Natural killer cell (primary cell): ENCODE results near the gene KHNYN. TPM values are rescaled to one million over a fixed set of nuclear protein-coding genes. Genes with fewer than 3 reads are reported as not detected.

Experiments
- ATAC-seq, 3 donors: fragments of 150-1000 bp in 2 of 3; fragments of 200-7000 bp in 1 of 3; cut with Tn5 transposase; 1 replicate in 1 of 3; 2 replicates in 2 of 3; pipeline ENCODE4 v1.10.0; 2021; ENCODE audit warnings: mild to moderate bottlenecking in 2 of 3, moderate library complexity in 2 of 3
- DNase-seq, 2 donors: peaks; one replicate each; pipeline versions ENCODE4 v3.0.0 to v3.0.0-alpha.2; 2013 to 2021; ENCODE audit warnings: mixed read lengths in 1 of 2
- H3K27ac ChIP-seq: one replicate; pipeline ENCODE4 v1.5.1; 2013; ENCODE audit warnings: mild to moderate bottlenecking, low read length
- H3K27me3 ChIP-seq: one replicate; pipeline ENCODE4 v1.6.1; 2013; ENCODE audit warnings: low read length; ENCODE audit not compliant: control insufficient read depth, insufficient read depth
- H3K36me3 ChIP-seq: one replicate; pipeline ENCODE4 v1.6.1; 2013; ENCODE audit warnings: low read length; ENCODE audit not compliant: control insufficient read depth, insufficient read depth
- H3K4me1 ChIP-seq: one replicate; pipeline ENCODE4 v1.6.1; 2013; ENCODE audit warnings: low read length; ENCODE audit not compliant: control insufficient read depth, insufficient read depth
- H3K4me3 ChIP-seq: one replicate; pipeline ENCODE4 v1.5.1; 2013; ENCODE audit warnings: low read length
- H3K9me3 ChIP-seq: one replicate; pipeline ENCODE4 v1.6.1; 2013; ENCODE audit warnings: low read length; ENCODE audit not compliant: control insufficient read depth, insufficient read depth
- H3K27ac Mint-ChIP-seq, 2 donors: one replicate each; pipeline ENCODE4 v1.8.0; 2022; ENCODE audit warnings: mild to moderate bottlenecking in 2 of 2, mixed read lengths in 2 of 2, moderate library complexity in 1 of 2
- H3K27me3 Mint-ChIP-seq, 2 donors: one replicate each; pipeline ENCODE4 v1.8.0; 2022; ENCODE audit warnings: low read depth in 2 of 2, mixed read lengths in 2 of 2
- H3K36me3 Mint-ChIP-seq: one replicate; pipeline ENCODE4 v1.8.0; 2022; ENCODE audit warnings: mixed read lengths
- H3K4me1 Mint-ChIP-seq, 2 donors: one replicate each; pipeline ENCODE4 v1.8.0; 2022; ENCODE audit warnings: mixed read lengths in 2 of 2
- H3K4me3 Mint-ChIP-seq: one replicate; pipeline ENCODE4 v1.8.0; 2022; ENCODE audit warnings: mild to moderate bottlenecking, moderate library complexity, mixed read lengths
- H3K9me3 Mint-ChIP-seq, 2 donors: one replicate each; pipeline ENCODE4 v1.8.0; 2022; ENCODE audit warnings: mixed read lengths in 2 of 2
- WGBS: methylation state at CpG from one replicate; pipeline ENCODE4 v1.1.7; 2013; ENCODE audit warnings: missing lambda C conversion rate; ENCODE audit not compliant: insufficient coverage; 5-methylcytosine and 5-hydroxymethylcytosine counted together
- intact Hi-C: fragments of 100-400 bp; cut with micrococcal nuclease; formaldehyde crosslinking; loops from one replicate; pipeline ENCODE4 v1.14.2; 2022
- total RNA-seq, 4 donors: library from RNA; stranded (reverse); fragments of 120-200 nt in 1 of 4; gene quantifications; one replicate each; pipeline versions ENCODE4 v1.2.3 to v1.2.4, GENCODE V29; 2013 to 2022
- TF ChIP-seq, protein P1 (sequence below): fragments of 200-600 bp; IDR thresholded peaks from one replicate; pipeline ENCODE4 v1.8.0; 2022; ENCODE audit warnings: antibody characterized with exemption

The KHNYN gene
- total RNA-seq, 3 donors from 2014 or later (not counting 1 experiment from before 2014, with no cell fraction given) = 106 to 141 (median 116) TPM

DNA sequence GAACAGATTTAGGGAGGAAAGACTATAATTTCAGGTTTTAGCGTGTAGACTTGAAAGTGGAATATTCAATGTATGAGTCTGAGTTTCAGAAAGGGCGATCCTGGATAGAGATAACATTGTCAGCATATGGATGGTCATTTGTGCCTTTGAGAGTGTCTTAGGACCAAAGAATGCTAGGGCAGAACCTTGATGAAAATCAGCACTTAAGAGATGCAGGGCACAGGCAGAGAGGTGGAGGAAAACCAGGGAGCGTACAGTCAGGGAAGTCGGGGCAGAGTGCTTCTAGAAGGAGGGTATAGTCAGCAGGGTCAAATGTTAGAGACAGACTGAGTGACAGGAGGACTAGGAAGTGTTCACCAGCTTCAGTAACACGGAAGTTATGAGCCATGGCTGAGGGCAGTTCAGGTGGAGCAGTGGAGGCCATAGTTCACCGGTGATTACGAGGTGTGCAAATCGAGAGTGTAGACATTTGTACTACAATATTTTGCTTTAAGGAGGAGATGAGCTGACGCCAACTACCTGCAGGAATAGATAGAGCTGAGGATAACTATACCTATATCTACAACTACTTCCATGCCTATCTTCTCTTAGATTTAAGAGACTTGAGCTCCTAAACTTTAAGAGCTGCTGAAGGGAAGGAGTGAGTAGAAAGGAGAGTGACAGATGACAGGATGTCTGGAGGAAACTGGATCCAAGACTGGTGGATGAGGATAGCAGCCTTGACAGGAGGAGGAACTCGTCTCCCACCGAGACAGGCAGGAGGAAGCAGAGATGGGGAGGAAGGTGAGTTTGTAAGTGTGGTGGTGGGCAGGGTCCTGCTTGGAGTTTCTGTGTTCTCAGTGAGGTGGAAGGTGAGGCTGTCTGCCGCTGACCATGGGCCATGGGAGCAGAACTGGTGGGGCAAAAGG, 6.8 kb upstream of the KHNYN start:
- intact Hi-C loops = no loop called here
- Histone ChIP-seq H3K4me3 (no peak overlapping the region), H3K27ac (no peak overlapping the region), H3K9me3 (no peaks in the 10 kb centered on the region), H3K27me3 (no peaks in the 10 kb centered on the region), H3K36me3 (no peaks in the 10 kb centered on the region), H3K4me1 (peaks cover 5% of the 10 kb centered on the region)
- DNase-seq (no peak), ATAC-seq (no peak)
- TF ChIP-seq, protein P1, sequence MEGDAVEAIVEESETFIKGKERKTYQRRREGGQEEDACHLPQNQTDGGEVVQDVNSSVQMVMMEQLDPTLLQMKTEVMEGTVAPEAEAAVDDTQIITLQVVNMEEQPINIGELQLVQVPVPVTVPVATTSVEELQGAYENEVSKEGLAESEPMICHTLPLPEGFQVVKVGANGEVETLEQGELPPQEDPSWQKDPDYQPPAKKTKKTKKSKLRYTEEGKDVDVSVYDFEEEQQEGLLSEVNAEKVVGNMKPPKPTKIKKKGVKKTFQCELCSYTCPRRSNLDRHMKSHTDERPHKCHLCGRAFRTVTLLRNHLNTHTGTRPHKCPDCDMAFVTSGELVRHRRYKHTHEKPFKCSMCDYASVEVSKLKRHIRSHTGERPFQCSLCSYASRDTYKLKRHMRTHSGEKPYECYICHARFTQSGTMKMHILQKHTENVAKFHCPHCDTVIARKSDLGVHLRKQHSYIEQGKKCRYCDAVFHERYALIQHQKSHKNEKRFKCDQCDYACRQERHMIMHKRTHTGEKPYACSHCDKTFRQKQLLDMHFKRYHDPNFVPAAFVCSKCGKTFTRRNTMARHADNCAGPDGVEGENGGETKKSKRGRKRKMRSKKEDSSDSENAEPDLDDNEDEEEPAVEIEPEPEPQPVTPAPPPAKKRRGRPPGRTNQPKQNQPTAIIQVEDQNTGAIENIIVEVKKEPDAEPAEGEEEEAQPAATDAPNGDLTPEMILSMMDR = no peak
- Mint-ChIP-seq H3K4me3 (no peak overlapping the region), H3K4me1 (no peaks in the 10 kb centered on the region), H3K27ac (no peak overlapping the region), H3K27me3 (peaks cover 0 to 7% of the 10 kb centered on the region in 2 donors), H3K36me3 (no peaks in the 10 kb centered on the region), H3K9me3 (no peaks in the 10 kb centered on the region)
- WGBS = 56% methylated on average over 11 of the region's 12 CpGs

- Histone ChIP-seq H3K4me3 (no peak overlapping the region), H3K27ac (no peak overlapping the region), H3K36me3 (no peaks in the 10 kb centered on the region), H3K9me3 (no peaks in the 10 kb centered on the region), H3K27me3 (no peaks in the 10 kb centered on the region), H3K4me1 (peaks cover 22% of the 10 kb centered on the region)
- Mint-ChIP-seq H3K36me3 (no peaks in the 10 kb centered on the region), H3K27ac (no peak overlapping the region), H3K27me3 (no peaks in the 10 kb centered on the region), H3K4me1 (peaks cover 0 to 12% of the 10 kb centered on the region in 2 donors), H3K4me3 (no peak overlapping the region), H3K9me3 (no peaks in the 10 kb centered on the region)
- TF ChIP-seq, protein P1 = no peak
- no peak for ATAC-seq
- intact Hi-C loops = no loop called here
- WGBS = 82% methylated on average over 3 of the region's 3 CpGs
- peak in 1 of 2 donors; percentile 42 for DNase-seq
These were observed 4.0 kb upstream of the KHNYN start for GRCh38 chr14:24425704-24426103.

- H3K27me3 ChIP-seq = no peaks in the 10 kb centered on the region
- peaks cover 29% of the 10 kb centered on the region for H3K4me1 ChIP-seq
- ATAC-seq (no peak), DNase-seq (no peak)
- no peaks in the 10 kb centered on the region for H3K36me3 ChIP-seq
- TF ChIP-seq, protein P1 = no peak
- H3K9me3 Mint-ChIP-seq = no peaks in the 10 kb centered on the region
- intact Hi-C loops = no loop called here
- H3K27ac ChIP-seq = no peak overlapping the region
- no peaks in the 10 kb centered on the region for H3K36me3 Mint-ChIP-seq
- H3K4me1 Mint-ChIP-seq = peaks cover 6 to 18% of the 10 kb centered on the region in 2 donors
- no peak overlapping the region for H3K4me3 ChIP-seq
- no peak overlapping the region for H3K27ac Mint-ChIP-seq
- no peaks in the 10 kb centered on the region for H3K9me3 ChIP-seq
- no peaks in the 10 kb centered on the region for H3K27me3 Mint-ChIP-seq
- peak overlapping the region; percentile 14 for H3K4me3 Mint-ChIP-seq
- WGBS = 100% methylated on average over 2 of the region's 2 CpGs
These were observed 3.4 kb upstream of the KHNYN start for GRCh38 chr14:24426150-24426911.
